SK-N-SH treated with all-trans-retinoic acid at 6 μM for 48 hours (cell line): Measurements from ENCODE around the gene OR10A6.

Experiments
- ATAC-seq: fragments of 200-7000 bp; cut with Tn5 transposase; 3 replicates; pipeline ENCODE4 v1.9.1; 2020; ENCODE audit warnings: mild to moderate bottlenecking, moderate library complexity
- ARNTL ChIP-seq: fragments of 450-650 bp; formaldehyde crosslinking; IDR thresholded peaks from 2 replicates; pipeline ENCODE4 v1.5.0; 2020; ENCODE audit warnings: low read depth, mild to moderate bottlenecking, moderate library complexity, borderline replicate concordance
- BACH2 ChIP-seq: fragments of 250-450 bp; sonication (Bioruptor Pico); IDR thresholded peaks from 2 replicates; pipeline ENCODE4 v1.9.0; 2021; ENCODE audit warnings: mild to moderate bottlenecking, borderline replicate concordance
- CREB5 ChIP-seq: fragments of 250-450 bp; sonication (Bioruptor Pico); IDR thresholded peaks from 2 replicates; pipeline ENCODE4 v1.5.1; 2020; ENCODE audit warnings: low read depth, mild to moderate bottlenecking, moderate library complexity
- CSDC2 ChIP-seq: fragments of 250-450 bp; sonication (Bioruptor Pico); IDR thresholded peaks from 2 replicates; pipeline ENCODE4 v1.5.0; 2020; ENCODE audit warnings: mild to moderate bottlenecking, moderate library complexity
- CSRNP3 ChIP-seq: fragments of 250-450 bp; sonication (Bioruptor Pico); IDR thresholded peaks from 2 replicates; pipeline ENCODE4 v1.5.1; 2021; ENCODE audit warnings: mild to moderate bottlenecking, moderate library complexity
- ESRRG ChIP-seq: fragments of 250-450 bp; sonication (Bioruptor Pico); IDR thresholded peaks from 2 replicates; pipeline ENCODE4 v1.6.1; 2021; ENCODE audit warnings: mild to moderate bottlenecking
- GLIS3 ChIP-seq: fragments of 250-450 bp; sonication (Bioruptor Pico); IDR thresholded peaks from 2 replicates; pipeline ENCODE4 v1.5.0; 2020; ENCODE audit warnings: mild to moderate bottlenecking, moderate library complexity
- ISL1 ChIP-seq: fragments of 250-450 bp; sonication (Bioruptor Pico); IDR thresholded peaks from 2 replicates; pipeline ENCODE4 v2.1.2; 2022; ENCODE audit warnings: mild to moderate bottlenecking, moderate library complexity
- OSR1 ChIP-seq: fragments of 250-450 bp; sonication (Bioruptor Pico); IDR thresholded peaks from 2 replicates; pipeline ENCODE4 v1.8.0; 2022; ENCODE audit warnings: moderate library complexity, mild to moderate bottlenecking, inconsistent platforms
- PATZ1 ChIP-seq: fragments of 250-450 bp; sonication (Bioruptor Pico); IDR thresholded peaks from 2 replicates; pipeline ENCODE4 v1.8.0; 2020; ENCODE audit warnings: mild to moderate bottlenecking, moderate library complexity, borderline replicate concordance
- POU6F1 ChIP-seq: fragments of 250-450 bp; sonication (Bioruptor Pico); IDR thresholded peaks from 2 replicates; pipeline ENCODE4 v1.8.0; 2021; ENCODE audit warnings: low read depth, mild to moderate bottlenecking, moderate library complexity, borderline replicate concordance
- PPARA ChIP-seq: fragments of 250-450 bp; sonication (Bioruptor Pico); IDR thresholded peaks from 2 replicates; pipeline ENCODE4 v1.5.0; 2020; ENCODE audit warnings: mild to moderate bottlenecking, borderline replicate concordance
- RARB ChIP-seq: fragments of 250-450 bp; sonication (Bioruptor Pico); IDR thresholded peaks from 2 replicates; pipeline ENCODE4 v1.8.0; 2021; ENCODE audit warnings: mild to moderate bottlenecking, moderate library complexity
- SNAI2 ChIP-seq: fragments of 250-450 bp; sonication (Bioruptor Pico); IDR thresholded peaks from 2 replicates; pipeline ENCODE4 v1.5.0; 2020; ENCODE audit warnings: mild to moderate bottlenecking, moderate library complexity
- TCF4 ChIP-seq: fragments of 250-450 bp; sonication (Bioruptor Pico); IDR thresholded peaks from 2 replicates; pipeline ENCODE4 v1.8.0; 2021; ENCODE audit warnings: mild to moderate bottlenecking, moderate library complexity, borderline replicate concordance
- TOX ChIP-seq: fragments of 250-450 bp; sonication (Bioruptor Pico); IDR thresholded peaks from 2 replicates; pipeline ENCODE4 v1.8.0; 2021; ENCODE audit warnings: mild to moderate bottlenecking, moderate library complexity, borderline replicate concordance
- TSHZ2 ChIP-seq: fragments of 250-450 bp; sonication (Bioruptor Pico); IDR thresholded peaks from 2 replicates; pipeline ENCODE4 v1.5.0; 2020; ENCODE audit warnings: mild to moderate bottlenecking, moderate library complexity
- ZC3H10 ChIP-seq: fragments of 250-450 bp; sonication (Bioruptor Pico); IDR thresholded peaks from 2 replicates; pipeline ENCODE4 v1.5.1; 2021; ENCODE audit warnings: mild to moderate bottlenecking, moderate library complexity
- ZFP3 ChIP-seq: fragments of 250-450 bp; sonication (Bioruptor Pico); IDR thresholded peaks from 2 replicates; pipeline ENCODE4 v1.5.0; 2020; ENCODE audit warnings: mild to moderate bottlenecking, moderate library complexity
- ZFP30 ChIP-seq: fragments of 450-650 bp; formaldehyde crosslinking; IDR thresholded peaks from 2 replicates; pipeline ENCODE4 v1.5.0; 2022; ENCODE audit warnings: mild to moderate bottlenecking, moderate library complexity
- ZNF565 ChIP-seq: fragments of 450-650 bp; formaldehyde crosslinking; conservative IDR thresholded peaks from 2 replicates; pipeline ENCODE4 v1.5.0; 2020; ENCODE audit warnings: low read depth, mild to moderate bottlenecking, moderate library complexity
- ZNF70 ChIP-seq: fragments of 450-650 bp; formaldehyde crosslinking; IDR thresholded peaks from 2 replicates; pipeline ENCODE4 v1.5.0; 2020; ENCODE audit warnings: mild to moderate bottlenecking, moderate library complexity
- ZNF8 ChIP-seq: fragments of 450-650 bp; formaldehyde crosslinking; IDR thresholded peaks from 2 replicates; pipeline ENCODE4 v1.5.0; 2020; ENCODE audit warnings: mild to moderate bottlenecking, moderate library complexity

The OR10A6 gene

GRCh38 chr11:7941608-7942007 is 10.5 kb upstream of the OR10A6 start, which contains the start of gene OR10A3:
TSS of gene OR10A3 (minus strand) at chr11:7941708. CDS start at chr11:7939520, 2,188 bp downstream.
- no peak for ATAC-seq
- TF ChIP-seq ZC3H10 (CRISPR knock-in tag), result no peak
- TF ChIP-seq CSRNP3 (CRISPR knock-in tag), result no peak

- ATAC-seq, result no peak
- TF ChIP-seq CREB5 (CRISPR knock-in tag) (no peak), PATZ1 (no peak), RARB (CRISPR knock-in tag) (no peak), ZFP30 (CRISPR knock-in tag) (no peak), ZNF70 (CRISPR knock-in tag) (no peak), TCF4 (CRISPR knock-in tag) (no peak), TOX (CRISPR knock-in tag) (no peak), TSHZ2 (CRISPR knock-in tag) (no peak), CSDC2 (CRISPR knock-in tag) (no peak), ARNTL (CRISPR knock-in tag) (no peak), ZFP3 (CRISPR knock-in tag) (no peak), ZNF565 (no peak), GLIS3 (CRISPR knock-in tag) (no peak), SNAI2 (no peak), PPARA (CRISPR knock-in tag) (no peak), POU6F1 (no peak)
- TF ChIP-seq, all 23 proteins: peak for 0
Observed at GRCh38 chr11:7941146-7941545, 10.1 kb upstream of the OR10A6 start.

- ATAC-seq, result no peak
- TF ChIP-seq CREB5 (CRISPR knock-in tag) (no peak), PATZ1 (no peak), CSRNP3 (CRISPR knock-in tag) (no peak), ESRRG (no peak), SNAI2 (no peak), RARB (CRISPR knock-in tag) (no peak), ARNTL (CRISPR knock-in tag) (no peak), ZFP3 (CRISPR knock-in tag) (no peak), POU6F1 (no peak), OSR1 (no peak), ZNF8 (CRISPR knock-in tag) (no peak), ISL1 (no peak), ZNF565 (no peak), BACH2 (CRISPR knock-in tag) (no peak)
Observed at GRCh38 chr11:7936615-7937014, 5.5 kb upstream of the OR10A6 start.
